WERI-Rb-1 (cell line): ENCODE results near the gene ABHD17A.
"Not testable (repeated sequence)": the region's sequence is repeated elsewhere in the genome, so short reads cannot be mapped to it uniquely, and the experiment has no call there.

Experiments used
- DNase-seq: peaks from one replicate; pipeline ENCODE4 v3.0.0-alpha.2; 2020
- H3K27ac ChIP-seq: fragments of 250-450 bp; sonication (Bioruptor Pico); 2 replicates; pipeline ENCODE4 v1.5.1; 2020; ENCODE audit warnings: mild to moderate bottlenecking, moderate library complexity
- H3K27me3 ChIP-seq: fragments of 250-450 bp; sonication (Bioruptor Pico); 2 replicates; pipeline ENCODE4 v1.5.1; 2021; ENCODE audit warnings: mild to moderate bottlenecking, low read depth, moderate library complexity; ENCODE audit not compliant: insufficient read depth, severe bottlenecking
- H3K36me3 ChIP-seq: fragments of 250-450 bp; sonication (Bioruptor Pico); 2 replicates; pipeline ENCODE4 v1.5.1; 2020; ENCODE audit warnings: mild to moderate bottlenecking, moderate library complexity
- H3K4me3 ChIP-seq: 2 replicates; pipeline ENCODE4 v1.5.1; 2011; ENCODE audit warnings: low read depth, mild to moderate bottlenecking, control low read depth, low read length
- H3K9me3 ChIP-seq: fragments of 250-450 bp; sonication (Bioruptor Pico); 2 replicates; pipeline ENCODE4 v1.5.1; 2021; ENCODE audit warnings: mild to moderate bottlenecking, moderate library complexity; ENCODE audit not compliant: severe bottlenecking
- TF ChIP-seq, protein P1 (sequence below): IDR thresholded peaks from 2 replicates; pipeline ENCODE4 v1.5.1; 2011; ENCODE audit warnings: low read depth, mild to moderate bottlenecking, control low read depth, inconsistent platforms, low read length

Gene ABHD17A

DNA sequence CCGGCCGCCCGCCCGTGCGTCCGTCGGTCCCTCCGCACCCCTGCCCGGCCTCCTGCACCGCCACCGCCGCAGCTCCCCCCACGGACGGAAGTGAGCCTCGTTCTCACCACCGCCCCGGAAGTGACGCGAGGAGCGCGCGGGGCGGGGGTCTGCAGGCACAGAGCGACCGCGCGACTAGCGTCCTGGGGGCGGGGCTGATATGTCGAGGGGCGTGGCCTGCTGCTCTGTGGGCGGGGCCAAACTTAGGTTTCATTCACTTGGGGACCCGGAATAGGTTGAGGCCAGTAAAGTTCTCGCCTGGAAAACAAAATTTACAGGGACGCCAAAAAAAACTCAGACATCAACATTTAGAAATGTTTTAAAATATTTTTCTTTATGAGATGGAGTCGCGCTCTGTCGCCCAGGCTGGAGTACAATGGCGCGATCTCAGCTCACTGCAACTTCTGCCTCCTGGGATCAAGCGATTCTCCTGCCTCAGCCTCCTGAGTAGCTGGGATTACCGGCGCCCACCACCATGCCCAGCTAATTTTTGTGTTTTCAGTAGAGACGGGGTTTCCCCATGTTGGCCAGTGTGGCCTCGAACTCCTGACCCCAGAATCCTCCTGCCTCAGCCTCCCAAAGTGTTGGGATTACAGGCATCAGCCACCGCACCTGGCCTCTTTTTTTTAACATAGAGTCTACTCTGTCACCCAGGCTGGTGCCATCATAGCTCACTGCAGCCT lies at the start of gene ABHD17A:
TSS of gene ABHD17A (minus strand) at position 99 of the 722 bp plus-strand sequence. CDS start 3,930 bp downstream, outside the sequence.
- H3K36me3 ChIP-seq, H3K9me3 ChIP-seq, H3K27me3 ChIP-seq: not testable (repeated sequence)
- Histone ChIP-seq H3K4me3 (peak within 1 kb of the TSS; percentile 80), H3K27ac (peak within 1 kb of the TSS; percentile 46; the same call in 1 of the 2 replicates)
- DNase-seq, result peak; percentile 93

DNA sequence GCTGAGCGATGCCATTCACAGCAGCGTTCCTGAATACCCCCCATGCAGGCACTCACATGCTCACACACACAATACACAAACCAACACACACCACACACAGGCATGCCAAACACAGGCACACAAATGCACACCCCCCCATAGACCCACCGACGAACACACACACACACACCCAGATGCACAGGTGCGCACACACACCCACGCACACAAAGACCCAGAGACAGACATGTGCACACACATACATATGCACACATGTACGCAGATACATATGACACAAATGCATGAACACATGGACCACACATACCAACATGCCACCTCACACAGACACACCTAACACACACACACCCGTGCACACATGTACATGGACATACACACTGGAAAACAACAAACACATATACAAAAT lies 48.6 kb upstream of the ABHD17A start:
- Histone ChIP-seq H3K27me3 (peaks cover under 1% of the 10 kb centered on the region), H3K27ac (no peak overlapping the region), H3K4me3 (no peak overlapping the region), H3K9me3 (peaks cover 17% of the 10 kb centered on the region), H3K36me3 (no peaks in the 10 kb centered on the region)
- no peak for DNase-seq
- TF ChIP-seq, protein P1, sequence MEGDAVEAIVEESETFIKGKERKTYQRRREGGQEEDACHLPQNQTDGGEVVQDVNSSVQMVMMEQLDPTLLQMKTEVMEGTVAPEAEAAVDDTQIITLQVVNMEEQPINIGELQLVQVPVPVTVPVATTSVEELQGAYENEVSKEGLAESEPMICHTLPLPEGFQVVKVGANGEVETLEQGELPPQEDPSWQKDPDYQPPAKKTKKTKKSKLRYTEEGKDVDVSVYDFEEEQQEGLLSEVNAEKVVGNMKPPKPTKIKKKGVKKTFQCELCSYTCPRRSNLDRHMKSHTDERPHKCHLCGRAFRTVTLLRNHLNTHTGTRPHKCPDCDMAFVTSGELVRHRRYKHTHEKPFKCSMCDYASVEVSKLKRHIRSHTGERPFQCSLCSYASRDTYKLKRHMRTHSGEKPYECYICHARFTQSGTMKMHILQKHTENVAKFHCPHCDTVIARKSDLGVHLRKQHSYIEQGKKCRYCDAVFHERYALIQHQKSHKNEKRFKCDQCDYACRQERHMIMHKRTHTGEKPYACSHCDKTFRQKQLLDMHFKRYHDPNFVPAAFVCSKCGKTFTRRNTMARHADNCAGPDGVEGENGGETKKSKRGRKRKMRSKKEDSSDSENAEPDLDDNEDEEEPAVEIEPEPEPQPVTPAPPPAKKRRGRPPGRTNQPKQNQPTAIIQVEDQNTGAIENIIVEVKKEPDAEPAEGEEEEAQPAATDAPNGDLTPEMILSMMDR, result no peak

DNA sequence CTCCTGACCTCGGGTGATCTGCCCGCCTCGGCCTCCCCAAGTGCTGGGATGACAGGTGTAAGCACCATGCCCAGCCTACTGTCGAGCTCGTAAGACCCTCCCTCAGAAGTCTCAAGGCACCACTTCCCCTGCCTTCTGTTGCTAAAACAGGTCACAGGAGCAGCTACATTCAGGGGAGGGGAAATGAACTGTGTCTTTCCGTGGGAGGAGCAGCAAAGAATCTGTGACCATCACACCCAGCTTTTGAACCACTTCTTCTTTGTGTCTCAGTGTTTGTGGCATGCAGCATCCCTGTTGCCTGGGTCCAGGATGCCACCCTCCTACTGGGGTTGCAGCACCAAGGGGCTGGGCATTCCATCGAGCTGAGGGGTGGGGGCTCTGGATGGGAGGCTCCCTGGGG lies 47.9 kb upstream of the ABHD17A start:
- no peaks in the 10 kb centered on the region for H3K36me3 ChIP-seq
- no peak overlapping the region for H3K4me3 ChIP-seq
- TF ChIP-seq, protein P1, result no peak
- peaks cover 3% of the 10 kb centered on the region for H3K27me3 ChIP-seq
- DNase-seq, result no peak
- peaks cover 17% of the 10 kb centered on the region for H3K9me3 ChIP-seq
- H3K27ac ChIP-seq, result no peak overlapping the region

DNA sequence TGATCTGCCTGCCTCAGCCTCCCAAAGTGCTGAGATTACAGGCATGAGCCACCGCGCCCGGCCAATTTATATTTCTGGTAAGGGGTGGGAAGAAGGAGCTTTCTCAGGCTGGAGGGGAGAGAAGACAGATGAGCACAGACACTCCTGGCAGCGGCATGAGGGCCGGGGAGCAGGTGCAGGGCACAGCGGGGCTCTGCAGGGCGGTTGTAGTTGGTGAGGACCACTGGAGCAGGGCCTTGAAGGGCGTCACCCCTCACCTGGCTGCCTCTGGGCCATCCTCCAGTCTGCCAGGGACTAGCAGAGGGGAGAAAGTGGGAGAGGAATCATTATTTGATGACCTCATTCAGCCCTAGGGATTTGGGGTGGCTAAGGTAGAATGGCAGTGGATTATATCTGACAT lies 47.1 kb upstream of the ABHD17A start:
- DNase-seq, result no peak
- H3K36me3 ChIP-seq, result no peaks in the 10 kb centered on the region

DNA sequence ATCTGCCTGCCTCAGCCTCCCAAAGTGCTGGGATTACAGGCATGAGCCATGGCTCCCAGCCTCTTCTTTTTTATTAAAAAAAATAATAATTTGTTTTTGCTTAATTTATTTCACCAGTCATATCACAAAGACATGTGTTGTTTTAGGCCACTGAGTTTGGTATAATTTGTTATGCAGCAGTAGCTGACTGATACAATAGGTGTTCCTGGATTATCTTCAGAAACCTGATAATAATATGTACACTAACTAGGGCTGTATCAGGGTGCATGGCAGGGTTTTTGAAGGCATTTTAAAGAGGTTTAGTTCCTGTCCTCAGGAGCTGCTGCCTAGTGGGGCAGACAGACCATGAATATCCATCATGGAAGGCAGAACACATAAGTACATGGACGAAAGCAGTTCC lies 46.1 kb upstream of the ABHD17A start:
- TF ChIP-seq, protein P1, result no peak
- H3K36me3 ChIP-seq, result no peaks in the 10 kb centered on the region
- H3K9me3 ChIP-seq, result peaks cover 21% of the 10 kb centered on the region
- peaks cover 3% of the 10 kb centered on the region for H3K27me3 ChIP-seq
- no peak overlapping the region for H3K27ac ChIP-seq
- H3K4me3 ChIP-seq, result no peak overlapping the region
- DNase-seq, result no peak

More for the DNA sequence above, 47.1 kb upstream of the ABHD17A start:
- no peak overlapping the region for H3K4me3 ChIP-seq
- no peak overlapping the region for H3K27ac ChIP-seq
- TF ChIP-seq, protein P1, result no peak
- H3K9me3 ChIP-seq, result peaks cover 21% of the 10 kb centered on the region
- H3K27me3 ChIP-seq, result peaks cover 3% of the 10 kb centered on the region

DNA sequence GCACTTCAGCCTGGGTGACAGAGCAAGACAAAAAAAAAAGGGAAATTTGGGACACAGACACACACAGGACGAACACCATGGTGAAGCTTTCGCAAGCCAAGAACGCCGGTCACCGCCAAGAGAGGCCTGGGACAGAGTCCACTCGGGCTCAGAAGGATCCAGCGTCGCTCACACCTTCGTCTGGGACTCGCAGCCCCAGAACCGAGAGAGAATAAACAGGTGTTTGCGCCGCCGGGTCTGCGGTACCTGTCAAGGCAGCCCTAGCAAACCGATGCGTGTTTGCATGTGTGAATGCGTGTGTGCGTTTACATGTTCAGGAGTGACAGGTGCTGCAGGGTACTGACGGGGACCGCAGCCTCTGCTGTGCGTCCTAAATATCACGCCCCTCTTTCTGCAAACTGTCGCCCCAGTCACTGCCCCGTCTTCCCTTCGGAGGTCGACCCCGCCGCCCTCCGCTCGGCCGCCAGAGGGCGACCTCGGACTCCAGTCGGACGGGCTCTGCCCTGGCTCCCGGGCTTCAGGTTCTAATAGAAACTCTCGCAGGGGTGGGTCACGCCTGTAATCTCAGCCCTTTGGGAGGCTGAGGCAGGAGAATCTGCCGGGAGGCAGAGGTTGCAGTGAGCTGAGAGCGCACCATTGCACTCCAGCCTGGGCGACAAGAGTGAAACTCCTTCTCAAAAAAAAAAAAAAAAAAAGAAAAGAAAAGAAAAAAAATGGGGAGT lies 43.9 kb upstream of the ABHD17A start:
- Histone ChIP-seq H3K4me3 (peak overlapping the region; percentile 8), H3K27me3 (peaks cover 3% of the 10 kb centered on the region), H3K36me3 (peaks cover 9% of the 10 kb centered on the region), H3K27ac (no peak overlapping the region), H3K9me3 (peaks cover 16% of the 10 kb centered on the region)
- DNase-seq, result peak; percentile 79
- TF ChIP-seq, protein P1, result peak; percentile 91
